HG02798 (cell line): ENCODE results near the gene PLEKHG2.
"Not testable (repeated sequence)": the region's sequence is repeated elsewhere in the genome, so short reads cannot be mapped to it uniquely, and the experiment has no call there.

Source experiments
- ATAC-seq: cut with Tn5 transposase; IDR thresholded peaks from one replicate; pipeline ENCODE4 v1.9.1; 2021; ENCODE audit warnings: mild to moderate bottlenecking; ENCODE audit not compliant: unreplicated experiment, poor library complexity

PLEKHG2 gene

GRCh38 chr19:39412100-39412866, at the start of gene PLEKHG2:
TSS of gene PLEKHG2 (plus strand) at chr19:39412669. CDS start at chr19:39414087, 1,418 bp downstream.
- ATAC-seq: peak; percentile 61

- ATAC-seq: no peak
Measured at GRCh38 chr19:39362682-39363657, 49.5 kb upstream of the PLEKHG2 start.

- no peak for ATAC-seq
Measured at GRCh38 chr19:39363901-39364457, 48.5 kb upstream of the PLEKHG2 start.

- ATAC-seq: no peak
Measured at GRCh38 chr19:39365531-39365930, 46.9 kb upstream of the PLEKHG2 start.

- no peak for ATAC-seq
Measured at GRCh38 chr19:39369200-39369599, 43.3 kb upstream of the PLEKHG2 start.

- ATAC-seq: no peak
Measured at GRCh38 chr19:39370735-39371134, 41.7 kb upstream of the PLEKHG2 start.

GRCh38 chr19:39372047-39372802, 40.2 kb upstream of the PLEKHG2 start:
- ATAC-seq: no peak

- no peak for ATAC-seq
Measured at GRCh38 chr19:39372941-39373340, 39.5 kb upstream of the PLEKHG2 start.

- no peak for ATAC-seq
Measured at GRCh38 chr19:39375929-39376328, 36.5 kb upstream of the PLEKHG2 start.

- ATAC-seq: no peak
Measured at GRCh38 chr19:39377373-39378362, 34.8 kb upstream of the PLEKHG2 start.

GRCh38 chr19:39379366-39379765, 33.1 kb upstream of the PLEKHG2 start:
- not testable (repeated sequence) for ATAC-seq

GRCh38 chr19:39379865-39380396, 32.5 kb upstream of the PLEKHG2 start:
- no peak for ATAC-seq

- no peak for ATAC-seq
Measured at GRCh38 chr19:39380521-39381502, 31.7 kb upstream of the PLEKHG2 start.

- no peak for ATAC-seq
Measured at GRCh38 chr19:39381910-39382611, 30.4 kb upstream of the PLEKHG2 start.

GRCh38 chr19:39382991-39383828, 29.3 kb upstream of the PLEKHG2 start:
- no peak for ATAC-seq
